HepG2 (cell line): ENCODE results near the gene SOCS1. TPM values are rescaled to one million over a fixed set of nuclear protein-coding genes. Genes with fewer than 3 reads are reported as not detected.
A peak's percentile ranks its signal among the peaks of the same experiment; 100 is the strongest.

ENCODE experiments used
- ATM ChIP-seq: fragments of 450-650 bp; IDR thresholded peaks from 2 replicates; pipeline ENCODE4 v1.7.1; 2017; ENCODE audit warnings: mild to moderate bottlenecking, borderline replicate concordance
- CHD4 ChIP-seq: fragments of 200-600 bp; sonication (generic); IDR thresholded peaks from 2 replicates; pipeline ENCODE4 v1.7.0; 2017; ENCODE audit warnings: mild to moderate bottlenecking, low read length, borderline replicate concordance
- SAFB2 ChIP-seq: sonication (generic); formaldehyde crosslinking; IDR thresholded peaks from 2 replicates; pipeline ENCODE4 v1.5.1; 2020; ENCODE audit warnings: missing genetic modification reagents, low read depth, mild to moderate bottlenecking, borderline replicate concordance
- TMF1 ChIP-seq: sonication (generic); formaldehyde crosslinking; IDR thresholded peaks from 2 replicates; pipeline ENCODE4 v1.8.1; 2022; ENCODE audit warnings: low read depth, missing genetic modification reagents
- polyA plus RNA-seq, 8 experiments: library from polyadenylated mRNA; depleted of rRNA in 3 of 8; stranded (reverse) in 7 of 8; unstranded in 1 of 8; fragments of >200 nt; fragmentation: Illumina TruSeq in 4 of 8; extraction: Trizol in 4 of 8; gene quantifications; 2 replicates each; pipeline versions ENCODE4 v1.2.1 to v1.2.3, GENCODE V29; 2011 to 2016; ENCODE audit warnings: low read depth in 4 of 8, missing spikeins in 1 of 8, mixed read lengths in 1 of 8; ENCODE audit not compliant: insufficient read depth in 1 of 8
- total RNA-seq, 5 experiments: library from RNA; depleted of rRNA; stranded (reverse); fragments of >200 nt; fragmentation: Illumina TruSeq; extraction: Trizol; gene quantifications; 2 replicates each; pipeline ENCODE4 v1.2.3, GENCODE V29; 2016; ENCODE audit warnings: low read depth in 1 of 5
- TF ChIP-seq, protein P1 (sequence below): IDR thresholded peaks from 2 replicates; pipeline ENCODE4 v1.4.0; 2020; ENCODE audit warnings: mild to moderate bottlenecking, missing genetic modification reagents
- TF ChIP-seq, protein P2 (sequence below): sonication (generic); formaldehyde crosslinking; IDR thresholded peaks from one replicate; pipeline ENCODE4 v1.5.1; 2020; ENCODE audit warnings: mild to moderate bottlenecking, missing genetic modification reagents; ENCODE audit errors: not compliant biosample characterization
- TF ChIP-seq, protein P3 (sequence below): sonication (generic); formaldehyde crosslinking; IDR thresholded peaks from 2 replicates; pipeline ENCODE4 v1.4.0; 2020; ENCODE audit warnings: mild to moderate bottlenecking, missing genetic modification reagents, borderline replicate concordance

The SOCS1 gene
- total and polyA plus RNA-seq, 2 of the 13 experiments (the other 11 are each of a cell fraction or from before 2014, with no cell fraction given) = 5.3 to 6.3 TPM

DNA sequence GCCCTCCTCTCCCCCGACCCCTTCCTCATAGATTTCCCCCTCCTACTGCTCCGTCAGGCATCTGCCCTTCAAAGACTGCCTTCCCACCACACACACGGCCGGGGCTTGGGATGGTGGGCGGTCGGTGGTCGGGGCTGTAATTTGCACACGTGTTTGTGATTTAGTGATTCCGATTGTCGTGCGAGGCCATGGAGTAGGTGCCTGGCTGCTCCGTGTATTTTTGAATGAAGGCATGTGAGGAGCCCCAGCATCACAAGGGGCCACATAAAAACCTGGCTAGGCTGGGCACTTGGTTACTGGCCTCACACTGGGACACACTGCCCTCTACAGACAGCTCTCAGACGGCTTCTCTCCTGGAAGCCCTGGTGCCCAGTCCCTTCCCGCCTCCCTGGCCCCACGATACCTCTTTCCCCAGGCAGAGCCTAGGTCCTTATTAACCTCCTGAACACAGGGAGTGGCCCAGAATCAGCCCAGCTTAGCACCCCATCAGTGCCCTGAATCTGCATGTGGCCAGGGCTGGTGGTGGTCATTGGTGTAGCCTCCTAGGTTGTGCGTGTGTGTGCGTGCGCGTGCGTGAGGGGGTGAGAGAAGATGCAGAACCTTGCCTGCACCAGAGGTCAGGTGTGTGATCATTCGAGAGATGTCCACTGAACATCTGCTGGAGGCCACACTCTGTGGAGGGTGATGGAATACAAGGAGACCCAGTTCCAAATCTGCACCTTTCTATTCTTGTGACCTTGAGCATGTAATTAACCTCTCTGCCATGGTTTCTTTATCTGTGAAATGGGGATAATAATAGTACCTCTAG lies 1.3 kb upstream of the SOCS1 start (continued):
- TF ChIP-seq, protein P1, sequence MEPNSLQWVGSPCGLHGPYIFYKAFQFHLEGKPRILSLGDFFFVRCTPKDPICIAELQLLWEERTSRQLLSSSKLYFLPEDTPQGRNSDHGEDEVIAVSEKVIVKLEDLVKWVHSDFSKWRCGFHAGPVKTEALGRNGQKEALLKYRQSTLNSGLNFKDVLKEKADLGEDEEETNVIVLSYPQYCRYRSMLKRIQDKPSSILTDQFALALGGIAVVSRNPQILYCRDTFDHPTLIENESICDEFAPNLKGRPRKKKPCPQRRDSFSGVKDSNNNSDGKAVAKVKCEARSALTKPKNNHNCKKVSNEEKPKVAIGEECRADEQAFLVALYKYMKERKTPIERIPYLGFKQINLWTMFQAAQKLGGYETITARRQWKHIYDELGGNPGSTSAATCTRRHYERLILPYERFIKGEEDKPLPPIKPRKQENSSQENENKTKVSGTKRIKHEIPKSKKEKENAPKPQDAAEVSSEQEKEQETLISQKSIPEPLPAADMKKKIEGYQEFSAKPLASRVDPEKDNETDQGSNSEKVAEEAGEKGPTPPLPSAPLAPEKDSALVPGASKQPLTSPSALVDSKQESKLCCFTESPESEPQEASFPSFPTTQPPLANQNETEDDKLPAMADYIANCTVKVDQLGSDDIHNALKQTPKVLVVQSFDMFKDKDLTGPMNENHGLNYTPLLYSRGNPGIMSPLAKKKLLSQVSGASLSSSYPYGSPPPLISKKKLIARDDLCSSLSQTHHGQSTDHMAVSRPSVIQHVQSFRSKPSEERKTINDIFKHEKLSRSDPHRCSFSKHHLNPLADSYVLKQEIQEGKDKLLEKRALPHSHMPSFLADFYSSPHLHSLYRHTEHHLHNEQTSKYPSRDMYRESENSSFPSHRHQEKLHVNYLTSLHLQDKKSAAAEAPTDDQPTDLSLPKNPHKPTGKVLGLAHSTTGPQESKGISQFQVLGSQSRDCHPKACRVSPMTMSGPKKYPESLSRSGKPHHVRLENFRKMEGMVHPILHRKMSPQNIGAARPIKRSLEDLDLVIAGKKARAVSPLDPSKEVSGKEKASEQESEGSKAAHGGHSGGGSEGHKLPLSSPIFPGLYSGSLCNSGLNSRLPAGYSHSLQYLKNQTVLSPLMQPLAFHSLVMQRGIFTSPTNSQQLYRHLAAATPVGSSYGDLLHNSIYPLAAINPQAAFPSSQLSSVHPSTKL (CRISPR knock-in tag) = peak; percentile 52
- TF ChIP-seq, protein P2, sequence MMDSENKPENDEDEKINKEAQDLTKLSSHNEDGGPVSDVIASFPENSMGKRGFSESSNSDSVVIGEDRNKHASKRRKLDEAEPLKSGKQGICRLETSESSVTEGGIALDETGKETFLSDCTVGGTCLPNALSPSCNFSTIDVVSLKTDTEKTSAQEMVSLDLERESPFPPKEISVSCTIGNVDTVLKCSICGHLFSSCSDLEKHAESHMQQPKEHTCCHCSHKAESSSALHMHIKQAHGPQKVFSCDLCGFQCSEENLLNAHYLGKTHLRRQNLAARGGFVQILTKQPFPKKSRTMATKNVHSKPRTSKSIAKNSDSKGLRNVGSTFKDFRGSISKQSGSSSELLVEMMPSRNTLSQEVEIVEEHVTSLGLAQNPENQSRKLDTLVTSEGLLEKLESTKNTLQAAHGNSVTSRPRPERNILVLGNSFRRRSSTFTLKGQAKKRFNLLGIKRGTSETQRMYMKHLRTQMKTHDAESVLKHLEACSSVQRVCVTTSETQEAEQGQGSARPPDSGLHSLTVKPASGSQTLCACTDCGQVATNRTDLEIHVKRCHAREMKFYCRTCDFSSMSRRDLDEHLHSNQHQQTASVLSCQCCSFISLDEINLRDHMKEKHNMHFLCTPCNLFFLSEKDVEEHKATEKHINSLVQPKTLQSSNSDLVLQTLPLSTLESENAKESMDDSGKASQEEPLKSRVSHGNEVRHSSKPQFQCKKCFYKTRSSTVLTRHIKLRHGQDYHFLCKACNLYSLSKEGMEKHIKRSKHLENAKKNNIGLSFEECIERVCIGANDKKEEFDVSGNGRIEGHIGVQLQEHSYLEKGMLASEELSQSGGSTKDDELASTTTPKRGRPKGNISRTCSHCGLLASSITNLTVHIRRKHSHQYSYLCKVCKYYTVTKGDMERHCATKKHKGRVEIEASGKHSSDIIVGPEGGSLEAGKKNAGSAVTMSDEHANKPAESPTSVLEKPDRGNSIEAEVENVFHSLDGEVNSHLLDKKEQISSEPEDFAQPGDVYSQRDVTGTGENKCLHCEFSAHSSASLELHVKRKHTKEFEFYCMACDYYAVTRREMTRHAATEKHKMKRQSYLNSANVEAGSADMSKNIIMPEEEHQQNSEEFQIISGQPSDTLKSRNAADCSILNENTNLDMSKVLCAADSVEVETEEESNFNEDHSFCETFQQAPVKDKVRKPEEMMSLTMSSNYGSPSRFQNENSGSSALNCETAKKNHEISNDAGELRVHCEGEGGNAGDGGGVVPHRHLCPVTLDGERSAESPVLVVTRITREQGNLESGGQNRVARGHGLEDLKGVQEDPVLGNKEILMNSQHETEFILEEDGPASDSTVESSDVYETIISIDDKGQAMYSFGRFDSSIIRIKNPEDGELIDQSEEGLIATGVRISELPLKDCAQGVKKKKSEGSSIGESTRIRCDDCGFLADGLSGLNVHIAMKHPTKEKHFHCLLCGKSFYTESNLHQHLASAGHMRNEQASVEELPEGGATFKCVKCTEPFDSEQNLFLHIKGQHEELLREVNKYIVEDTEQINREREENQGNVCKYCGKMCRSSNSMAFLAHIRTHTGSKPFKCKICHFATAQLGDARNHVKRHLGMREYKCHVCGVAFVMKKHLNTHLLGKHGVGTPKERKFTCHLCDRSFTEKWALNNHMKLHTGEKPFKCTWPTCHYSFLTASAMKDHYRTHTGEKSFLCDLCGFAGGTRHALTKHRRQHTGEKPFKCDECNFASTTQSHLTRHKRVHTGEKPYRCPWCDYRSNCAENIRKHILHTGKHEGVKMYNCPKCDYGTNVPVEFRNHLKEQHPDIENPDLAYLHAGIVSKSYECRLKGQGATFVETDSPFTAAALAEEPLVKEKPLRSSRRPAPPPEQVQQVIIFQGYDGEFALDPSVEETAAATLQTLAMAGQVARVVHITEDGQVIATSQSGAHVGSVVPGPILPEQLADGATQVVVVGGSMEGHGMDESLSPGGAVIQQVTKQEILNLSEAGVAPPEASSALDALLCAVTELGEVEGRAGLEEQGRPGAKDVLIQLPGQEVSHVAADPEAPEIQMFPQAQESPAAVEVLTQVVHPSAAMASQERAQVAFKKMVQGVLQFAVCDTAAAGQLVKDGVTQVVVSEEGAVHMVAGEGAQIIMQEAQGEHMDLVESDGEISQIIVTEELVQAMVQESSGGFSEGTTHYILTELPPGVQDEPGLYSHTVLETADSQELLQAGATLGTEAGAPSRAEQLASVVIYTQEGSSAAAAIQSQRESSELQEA (CRISPR knock-in tag) = peak; percentile 18
- TF ChIP-seq ATM (no peak), SAFB2 (peak; percentile 89; the same call in 1 of the 2 replicates), TMF1 (CRISPR knock-in tag) (0 out of 2 replicates have a peak, but pooled peaks have one; percentile 73), CHD4 (peak; percentile 74; the same call in 1 of the 2 replicates)
- TF ChIP-seq, protein P3, sequence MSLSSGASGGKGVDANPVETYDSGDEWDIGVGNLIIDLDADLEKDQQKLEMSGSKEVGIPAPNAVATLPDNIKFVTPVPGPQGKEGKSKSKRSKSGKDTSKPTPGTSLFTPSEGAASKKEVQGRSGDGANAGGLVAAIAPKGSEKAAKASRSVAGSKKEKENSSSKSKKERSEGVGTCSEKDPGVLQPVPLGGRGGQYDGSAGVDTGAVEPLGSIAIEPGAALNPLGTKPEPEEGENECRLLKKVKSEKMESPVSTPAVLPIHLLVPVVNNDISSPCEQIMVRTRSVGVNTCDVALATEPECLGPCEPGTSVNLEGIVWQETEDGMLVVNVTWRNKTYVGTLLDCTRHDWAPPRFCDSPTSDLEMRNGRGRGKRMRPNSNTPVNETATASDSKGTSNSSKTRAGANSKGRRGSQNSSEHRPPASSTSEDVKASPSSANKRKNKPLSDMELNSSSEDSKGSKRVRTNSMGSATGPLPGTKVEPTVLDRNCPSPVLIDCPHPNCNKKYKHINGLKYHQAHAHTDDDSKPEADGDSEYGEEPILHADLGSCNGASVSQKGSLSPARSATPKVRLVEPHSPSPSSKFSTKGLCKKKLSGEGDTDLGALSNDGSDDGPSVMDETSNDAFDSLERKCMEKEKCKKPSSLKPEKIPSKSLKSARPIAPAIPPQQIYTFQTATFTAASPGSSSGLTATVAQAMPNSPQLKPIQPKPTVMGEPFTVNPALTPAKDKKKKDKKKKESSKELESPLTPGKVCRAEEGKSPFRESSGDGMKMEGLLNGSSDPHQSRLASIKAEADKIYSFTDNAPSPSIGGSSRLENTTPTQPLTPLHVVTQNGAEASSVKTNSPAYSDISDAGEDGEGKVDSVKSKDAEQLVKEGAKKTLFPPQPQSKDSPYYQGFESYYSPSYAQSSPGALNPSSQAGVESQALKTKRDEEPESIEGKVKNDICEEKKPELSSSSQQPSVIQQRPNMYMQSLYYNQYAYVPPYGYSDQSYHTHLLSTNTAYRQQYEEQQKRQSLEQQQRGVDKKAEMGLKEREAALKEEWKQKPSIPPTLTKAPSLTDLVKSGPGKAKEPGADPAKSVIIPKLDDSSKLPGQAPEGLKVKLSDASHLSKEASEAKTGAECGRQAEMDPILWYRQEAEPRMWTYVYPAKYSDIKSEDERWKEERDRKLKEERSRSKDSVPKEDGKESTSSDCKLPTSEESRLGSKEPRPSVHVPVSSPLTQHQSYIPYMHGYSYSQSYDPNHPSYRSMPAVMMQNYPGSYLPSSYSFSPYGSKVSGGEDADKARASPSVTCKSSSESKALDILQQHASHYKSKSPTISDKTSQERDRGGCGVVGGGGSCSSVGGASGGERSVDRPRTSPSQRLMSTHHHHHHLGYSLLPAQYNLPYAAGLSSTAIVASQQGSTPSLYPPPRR = peak; percentile 78
